HepG2 (cell line): Measurements from ENCODE around the gene MYO15A. TPM values are rescaled to one million over a fixed set of nuclear protein-coding genes. Genes with fewer than 3 reads are reported as not detected.

ENCODE experiments used
- ATAC-seq: fragments of 200-7000 bp; cut with Tn5 transposase; 3 replicates; pipeline ENCODE4 v1.9.1; 2020; ENCODE audit warnings: mild to moderate bottlenecking, moderate library complexity
- BruUV-seq: library from RNA; stranded (reverse); fragments of 400-500 nt; replicated peaks from 2 replicates; lab custom pipeline; 2021; lab: Mats Ljungman, UMichigan
- CTCF ChIA-PET: fragments of 300-600 bp; formaldehyde crosslinking; extraction: SDS; loops from one replicate; lab custom pipeline; 2021; ENCODE audit warnings: low total read pairs, inconsistent platforms, low intra/inter-chr PET ratio; lab: Yijun Ruan, JAX
- POLR2A ChIA-PET: fragments of 350-600 bp; sonication (Branson Sonifier 250); formaldehyde crosslinking; loops from one replicate; lab custom pipeline; 2020; ENCODE audit warnings: antibody characterized with exemption, inconsistent platforms; lab: Yijun Ruan, JAX
- DNase-seq: peaks from one replicate; pipeline ENCODE4 v3.0.0-alpha.2; 2015; ENCODE audit warnings: low spot score
- FAIRE-seq: peaks from 3 replicates; lab custom pipeline; 2011; peaks lifted over from hg19 to GRCh38; lab: Jason Lieb, UNC
- H2AFZ ChIP-seq: one replicate; pipeline ENCODE4 v1.6.1; 2011; ENCODE audit warnings: low read length, inconsistent platforms
- H3K27ac ChIP-seq: fragments of 300-600 bp; 3 replicates; pipeline ENCODE4 v1.8.0; 2011; ENCODE audit warnings: mixed run types, mild to moderate bottlenecking, mixed read lengths, low read length, inconsistent platforms; ENCODE audit not compliant: insufficient read depth; ENCODE audit errors: extremely low read length
- H3K27me3 ChIP-seq, 2 experiments: fragments of 200-600 bp in 1 of 2; 2 replicates in 1 of 2; 3 replicates in 1 of 2; pipeline versions ENCODE4 v1.6.0 to v1.8.0; 2011; ENCODE audit warnings: low read length in 2 of 2, mild to moderate bottlenecking in 2 of 2, moderate library complexity in 2 of 2, inconsistent platforms in 1 of 2; ENCODE audit not compliant: insufficient read depth in 2 of 2, control insufficient read depth in 1 of 2
- H3K36me3 ChIP-seq, 2 experiments: fragments of 200-600 bp in 1 of 2; replicated peaks in 1 of 2; 2 replicates in 1 of 2; 3 replicates in 1 of 2; pipeline versions ENCODE4 v1.5.1 to v1.8.0; 2011; ENCODE audit warnings: low read length in 2 of 2, inconsistent platforms in 1 of 2; ENCODE audit not compliant: insufficient read depth in 2 of 2, control insufficient read depth in 1 of 2
- H3K4me1 ChIP-seq: 2 replicates; pipeline ENCODE4 v1.5.1; 2012; ENCODE audit warnings: low read length, inconsistent platforms; ENCODE audit not compliant: insufficient read depth
- H3K4me2 ChIP-seq: 2 replicates; pipeline ENCODE4 v1.6.0; 2011; ENCODE audit warnings: low read depth, low read length, inconsistent platforms
- H3K4me3 ChIP-seq, 3 experiments: fragments of 200-600 bp in 1 of 3; sonication (generic), shearing (Covaris generic) in 1 of 3; replicated peaks in 1 of 3; 2 replicates each; pipeline ENCODE4 v1.5.1; 2011 to 2016; ENCODE audit warnings: low read length in 3 of 3, inconsistent platforms in 2 of 3, low read depth in 2 of 3, mild to moderate bottlenecking in 2 of 3, control low read depth in 1 of 3, mixed read lengths in 1 of 3; ENCODE audit not compliant: insufficient read depth in 1 of 3
- H3K79me2 ChIP-seq: one replicate; pipeline ENCODE4 v1.6.1; 2011; ENCODE audit warnings: low read length, inconsistent platforms; ENCODE audit not compliant: insufficient read depth
- H3K9ac ChIP-seq: 2 replicates; pipeline ENCODE4 v1.6.0; 2011; ENCODE audit warnings: mild to moderate bottlenecking, low read depth, low read length, inconsistent platforms; ENCODE audit not compliant: insufficient read depth
- H3K9me3 ChIP-seq: 2 replicates; pipeline ENCODE4 v1.5.1; 2012; ENCODE audit warnings: mild to moderate bottlenecking, low read length
- H4K20me1 ChIP-seq: 2 replicates; pipeline ENCODE4 v1.6.0; 2011; ENCODE audit warnings: inconsistent platforms, mild to moderate bottlenecking, low read length, moderate library complexity; ENCODE audit not compliant: insufficient read depth
- MTA1 ChIP-seq: sonication (generic); formaldehyde crosslinking; IDR thresholded peaks from 2 replicates; pipeline ENCODE4 v1.4.0; 2020; ENCODE audit warnings: missing genetic modification reagents, mild to moderate bottlenecking, borderline replicate concordance
- MYNN ChIP-seq: sonication (generic); formaldehyde crosslinking; IDR thresholded peaks from 2 replicates; pipeline ENCODE4 v1.4.0; 2020; ENCODE audit warnings: mild to moderate bottlenecking, low read depth, missing genetic modification reagents
- NR2F6 ChIP-seq, 2 experiments: IDR thresholded peaks; 2 replicates each; pipeline ENCODE4 v1.6.1; 2016; ENCODE audit warnings: antibody characterized with exemption in 1 of 2, mild to moderate bottlenecking in 1 of 2
- SRSF1 ChIP-seq: fragments of 200-400 bp; formaldehyde crosslinking; optimal IDR thresholded peaks from 2 replicates; pipeline ENCODE3; 2017; ENCODE audit warnings: mild to moderate bottlenecking, low read depth, low read length, moderate library complexity
- YEATS4 ChIP-seq: sonication (generic); formaldehyde crosslinking; IDR thresholded peaks from 2 replicates; pipeline ENCODE4 v1.4.0; 2020; ENCODE audit warnings: missing genetic modification reagents, borderline replicate concordance
- ZNF343 ChIP-seq: sonication (generic); formaldehyde crosslinking; IDR thresholded peaks from 2 replicates; pipeline ENCODE4 v1.4.0; 2020; ENCODE audit warnings: mild to moderate bottlenecking, missing genetic modification reagents
- ZNF609 ChIP-seq: sonication (generic); formaldehyde crosslinking; IDR thresholded peaks from 2 replicates; pipeline ENCODE4 v1.4.0; 2020; ENCODE audit warnings: mild to moderate bottlenecking, missing genetic modification reagents, borderline replicate concordance
- ZNF746 ChIP-seq: sonication (generic); formaldehyde crosslinking; IDR thresholded peaks from 2 replicates; pipeline ENCODE4 v1.8.0; 2022; ENCODE audit warnings: mild to moderate bottlenecking, missing genetic modification reagents
- WGBS: methylation state at CpG from one replicate; pipeline ENCODE4 v1.1.6; 2017; ENCODE audit warnings: low lambda C conversion rate; 5-methylcytosine and 5-hydroxymethylcytosine counted together
- in situ Hi-C: cut with HindIII; loops from 2 replicates; pipeline ENCODE4 v1.10.0; 2017; ENCODE audit warnings: low pct_unique_long_range_greater_than_20kb; ENCODE audit not compliant: extremely low pct_ligation_motif_present
- intact Hi-C: fragments of 100-400 bp; cut with micrococcal nuclease; formaldehyde crosslinking; loops from one replicate; pipeline ENCODE4 v1.10.0; 2022; ENCODE audit not compliant: unreplicated experiment
- polyA plus RNA-seq, 8 experiments: library from polyadenylated mRNA; depleted of rRNA in 3 of 8; stranded (reverse) in 7 of 8; unstranded in 1 of 8; fragments of >200 nt; fragmentation: Illumina TruSeq in 4 of 8; extraction: Trizol in 4 of 8; gene quantifications; 2 replicates each; pipeline versions ENCODE4 v1.2.1 to v1.2.3, GENCODE V29; 2011 to 2016; ENCODE audit warnings: low read depth in 4 of 8, missing spikeins in 1 of 8, mixed read lengths in 1 of 8; ENCODE audit not compliant: insufficient read depth in 1 of 8
- total RNA-seq, 5 experiments: library from RNA; depleted of rRNA; stranded (reverse); fragments of >200 nt; fragmentation: Illumina TruSeq; extraction: Trizol; gene quantifications; 2 replicates each; pipeline ENCODE4 v1.2.3, GENCODE V29; 2016; ENCODE audit warnings: low read depth in 1 of 5
- TF ChIP-seq, protein P1 (sequence below): sonication (generic); formaldehyde crosslinking; IDR thresholded peaks from 2 replicates; pipeline ENCODE4 v1.4.0; 2020; ENCODE audit warnings: mild to moderate bottlenecking, missing genetic modification reagents
- TF ChIP-seq, protein P2 (sequence below): sonication (generic); formaldehyde crosslinking; IDR thresholded peaks from 2 replicates; pipeline ENCODE4 v1.4.0; 2020; ENCODE audit warnings: missing genetic modification reagents

Gene MYO15A
- total and polyA plus RNA-seq, 2 of the 13 experiments (the other 11 are each of a cell fraction or from before 2014, with no cell fraction given) = 0.07 to 0.20 TPM

DNA sequence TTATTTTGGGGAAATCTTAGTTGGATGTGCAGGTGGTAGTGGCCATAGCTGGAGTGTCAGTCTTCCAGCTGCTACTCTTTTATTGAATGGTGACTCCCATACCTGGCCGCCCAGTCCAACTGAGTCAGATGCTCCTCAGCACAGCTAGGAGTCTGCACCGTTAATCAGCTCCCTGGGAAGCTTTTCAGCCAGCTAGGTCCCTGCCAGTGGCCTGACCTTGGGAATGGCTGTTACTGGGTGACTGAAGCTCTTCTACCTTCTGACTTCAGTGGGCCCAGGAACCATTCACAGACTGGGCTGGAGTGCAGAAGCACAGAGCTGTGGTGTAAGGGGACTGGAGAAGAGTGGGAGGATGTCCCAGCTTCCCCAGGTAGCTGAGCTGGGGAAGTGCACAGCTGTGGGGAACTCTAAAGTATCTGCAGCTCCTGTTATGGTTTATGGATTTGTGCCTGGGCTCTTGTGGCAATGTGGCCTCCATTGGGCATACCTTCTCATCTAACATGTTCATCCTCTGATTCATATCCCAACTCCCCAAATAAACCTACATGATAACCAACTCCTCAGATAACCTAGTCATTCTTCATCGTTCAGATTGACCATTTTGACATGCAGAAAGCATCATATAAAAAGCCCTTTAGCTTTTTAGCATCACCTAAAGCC, 89.1 kb downstream of the MYO15A start:
- intact Hi-C loops = no loop called here
- POLR2A ChIA-PET = interaction anchor here (1.9 kb wide), 1 partner anchor 14 kb away, joined by 5 read pairs; the partner anchor contains the start of gene ALKBH5
- BruUV-seq = no TSS peak

GRCh38 chr17:18198530-18198929, 90.0 kb downstream of the MYO15A start:
- Histone ChIP-seq H2AFZ (no peak overlapping the region), H4K20me1 (peaks cover 53% of the 10 kb centered on the region), H3K9me3 (no peaks in the 10 kb centered on the region), H3K9ac (no peak overlapping the region), H3K4me1 (peaks cover 28% of the 10 kb centered on the region), H3K27me3 (no peaks in the 10 kb centered on the region), H3K36me3 (peaks cover 48 to 80% of the 10 kb centered on the region in 2 experiments), H3K79me2 (peaks cover 86% of the 10 kb centered on the region), H3K4me2 (no peak overlapping the region), H3K27ac (no peak overlapping the region), H3K4me3 (no peak overlapping the region)
- POLR2A ChIA-PET = no interaction called here
- FAIRE-seq (no peak), ATAC-seq (no peak), DNase-seq (no peak)
- in situ Hi-C loops = no loop called here
- WGBS = 89% methylated on average over 3 of the region's 4 CpGs
- intact Hi-C loops = no loop called here
- no TSS peak for BruUV-seq
- CTCF ChIA-PET = no interaction called here
- TF ChIP-seq SRSF1 = no peak
- TF ChIP-seq, protein P1, sequence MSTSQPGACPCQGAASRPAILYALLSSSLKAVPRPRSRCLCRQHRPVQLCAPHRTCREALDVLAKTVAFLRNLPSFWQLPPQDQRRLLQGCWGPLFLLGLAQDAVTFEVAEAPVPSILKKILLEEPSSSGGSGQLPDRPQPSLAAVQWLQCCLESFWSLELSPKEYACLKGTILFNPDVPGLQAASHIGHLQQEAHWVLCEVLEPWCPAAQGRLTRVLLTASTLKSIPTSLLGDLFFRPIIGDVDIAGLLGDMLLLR (CRISPR knock-in tag) = no peak
- no peak for TF ChIP-seq ZNF343 (CRISPR knock-in tag)
- no peak for TF ChIP-seq MTA1 (CRISPR knock-in tag)
- TF ChIP-seq ZNF609 = no peak
- TF ChIP-seq NR2F6 (IDR thresholded peaks at IDR 0.05) = no peak
- no peak for TF ChIP-seq NR2F6 (CRISPR knock-in tag; IDR thresholded peaks at IDR 0.05)
- no peak for TF ChIP-seq ZNF746
- TF ChIP-seq MYNN (CRISPR knock-in tag) = no peak
- TF ChIP-seq, protein P2, sequence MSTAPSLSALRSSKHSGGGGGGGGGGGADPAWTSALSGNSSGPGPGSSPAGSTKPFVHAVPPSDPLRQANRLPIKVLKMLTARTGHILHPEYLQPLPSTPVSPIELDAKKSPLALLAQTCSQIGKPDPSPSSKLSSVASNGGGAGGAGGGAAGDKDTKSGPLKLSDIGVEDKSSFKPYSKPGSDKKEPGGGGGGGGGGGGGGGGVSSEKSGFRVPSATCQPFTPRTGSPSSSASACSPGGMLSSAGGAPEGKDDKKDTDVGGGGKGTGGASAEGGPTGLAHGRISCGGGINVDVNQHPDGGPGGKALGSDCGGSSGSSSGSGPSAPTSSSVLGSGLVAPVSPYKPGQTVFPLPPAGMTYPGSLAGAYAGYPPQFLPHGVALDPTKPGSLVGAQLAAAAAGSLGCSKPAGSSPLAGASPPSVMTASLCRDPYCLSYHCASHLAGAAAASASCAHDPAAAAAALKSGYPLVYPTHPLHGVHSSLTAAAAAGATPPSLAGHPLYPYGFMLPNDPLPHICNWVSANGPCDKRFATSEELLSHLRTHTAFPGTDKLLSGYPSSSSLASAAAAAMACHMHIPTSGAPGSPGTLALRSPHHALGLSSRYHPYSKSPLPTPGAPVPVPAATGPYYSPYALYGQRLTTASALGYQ (CRISPR knock-in tag) = no peak

More for the DNA sequence above, 89.1 kb downstream of the MYO15A start:
- Histone ChIP-seq H3K36me3 (peaks cover 48 to 78% of the 10 kb centered on the region in 2 experiments), H3K4me2 (no peak overlapping the region), H3K27ac (no peak overlapping the region), H3K9me3 (no peaks in the 10 kb centered on the region), H2AFZ (no peak overlapping the region), H3K4me1 (peaks cover 20% of the 10 kb centered on the region), H4K20me1 (peaks cover 45% of the 10 kb centered on the region), H3K79me2 (peaks cover 85% of the 10 kb centered on the region), H3K9ac (no peak overlapping the region), H3K4me3 (no peak overlapping the region), H3K27me3 (no peaks in the 10 kb centered on the region)
- WGBS = 94% methylated on average over 3 of the region's 3 CpGs
- FAIRE-seq (no peak), DNase-seq (no peak), ATAC-seq (no peak)
- TF ChIP-seq YEATS4 (CRISPR knock-in tag) = no peak
- CTCF ChIA-PET = no interaction called here
- in situ Hi-C loops = no loop called here
